GM12865 (cell line): ENCODE results near the gene RHOH.
A peak's percentile ranks its signal among the peaks of the same experiment; 100 is the strongest.

Experiments
- DNase-seq: peaks from one replicate; pipeline ENCODE4 v3.0.0; 2010; ENCODE audit warnings: low read depth
- H3K4me3 ChIP-seq: 2 replicates; pipeline ENCODE4 v1.5.1; 2011; ENCODE audit warnings: mild to moderate bottlenecking, low read depth, low read length, control low read depth
- CTCF ChIP-seq: IDR thresholded peaks from 2 replicates; pipeline ENCODE4 v1.5.1; 2011; ENCODE audit warnings: low read length, control low read depth, low read depth, inconsistent platforms; ENCODE audit not compliant: insufficient read depth; ENCODE audit errors: missing control alignments

Gene RHOH

DNA sequence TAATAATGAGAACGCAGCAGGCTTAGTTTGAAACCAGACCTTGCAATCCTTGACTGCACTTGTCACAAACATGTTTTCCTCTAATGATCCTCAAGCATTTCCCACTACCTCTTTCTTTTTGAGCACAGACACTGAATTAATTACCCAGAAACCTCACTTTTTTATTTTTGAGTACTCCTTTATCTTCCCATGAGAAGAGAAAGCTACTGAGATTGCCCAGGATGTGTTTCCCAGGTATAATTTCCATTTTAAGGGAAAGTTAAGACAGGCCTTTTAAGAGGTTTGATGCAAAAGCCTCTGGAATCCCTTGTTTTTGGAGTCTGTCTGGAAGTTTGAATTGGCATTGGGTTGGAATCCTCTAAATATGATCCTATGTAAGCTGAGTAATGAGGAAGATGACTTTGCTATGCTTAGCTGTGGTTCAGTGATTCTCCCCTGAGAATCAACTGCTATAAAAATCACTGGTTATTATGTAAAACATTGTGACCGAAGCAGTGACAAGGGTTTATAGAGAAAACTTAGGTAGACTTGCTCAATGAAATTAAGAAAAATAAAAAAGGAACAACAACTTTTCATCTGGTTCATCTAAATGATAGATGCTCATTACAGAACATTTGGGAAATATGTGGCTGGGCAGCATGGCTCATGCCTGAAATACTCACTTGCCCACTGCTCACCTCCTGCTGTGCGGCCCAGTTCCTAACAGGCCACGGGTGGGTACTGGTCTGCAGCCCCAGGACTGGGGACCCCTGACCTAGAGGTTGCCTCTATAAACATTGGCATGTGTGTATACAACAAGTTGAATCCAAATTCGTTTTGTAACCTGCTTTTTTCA, 10.8 kb upstream of the RHOH start:
- peak; percentile 94 for DNase-seq
- H3K4me3 ChIP-seq, result peak overlapping the region; percentile 20
- TF ChIP-seq CTCF, result no peak

GRCh38 chr4:40186665-40187014, 10.2 kb upstream of the RHOH start:
- DNase-seq, result no peak
- TF ChIP-seq CTCF, result no peak
- H3K4me3 ChIP-seq, result peak overlapping the region; percentile 20

GRCh38 chr4:40187386-40187906, 9.4 kb upstream of the RHOH start:
- DNase-seq, result peak; percentile 63
- no peak overlapping the region for H3K4me3 ChIP-seq
- no peak for TF ChIP-seq CTCF

GRCh38 chr4:40190019-40190418, 6.8 kb upstream of the RHOH start:
- no peak for TF ChIP-seq CTCF
- H3K4me3 ChIP-seq, result peak overlapping the region; percentile 87
- peak; percentile 71 for DNase-seq

DNA sequence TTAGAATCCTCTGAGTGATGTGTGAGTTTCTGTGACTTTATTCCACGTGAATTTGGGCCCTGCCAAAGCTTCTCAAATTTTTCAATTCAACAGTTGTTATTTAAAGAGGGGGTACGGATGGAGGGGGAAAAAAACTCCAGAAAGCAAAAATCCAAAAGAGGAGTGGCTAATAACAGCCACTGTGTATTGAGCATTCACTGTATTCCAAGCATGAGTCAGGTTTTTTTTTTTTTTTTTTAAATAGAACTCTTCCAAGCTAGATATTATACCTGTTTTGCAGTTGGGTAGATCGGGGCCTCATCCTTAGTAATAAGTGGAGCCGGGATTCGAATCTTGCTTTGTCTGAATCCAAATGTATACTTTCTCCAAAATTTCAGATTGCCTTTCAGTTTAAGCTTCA, 6.4 kb upstream of the RHOH start:
- H3K4me3 ChIP-seq, result peak overlapping the region; percentile 87
- DNase-seq, result no peak
- no peak for TF ChIP-seq CTCF

- peak; percentile 73 for DNase-seq
- peak overlapping the region; percentile 87 for H3K4me3 ChIP-seq
- TF ChIP-seq CTCF, result no peak
These were observed 5.7 kb upstream of the RHOH start for GRCh38 chr4:40190880-40191815.
